ENCODE data around the gene CACNA1A. TPM values are rescaled to one million over a fixed set of nuclear protein-coding genes. Genes with fewer than 3 reads are reported as not detected.
"Not testable (repeated sequence)": the region's sequence is repeated elsewhere in the genome, so short reads cannot be mapped to it uniquely, and the experiment has no call there.

CACNA1A gene
- polyA plus RNA-seq, 4 donors = 1.4 to 5.3 (median 2.4) TPM

- DNase-seq (ENCODE audit: low read depth in 4 of 4, low spot score in 3 of 4) = no peak
Measured at GRCh38 chr19:13284929-13285928, 221.1 kb downstream of the CACNA1A start.

- no peak for DNase-seq (ENCODE audit: low read depth in 4 of 4, low spot score in 3 of 4)
Measured at GRCh38 chr19:13283871-13284270, 222.4 kb downstream of the CACNA1A start.

- no peak for DNase-seq (ENCODE audit: low read depth in 4 of 4, low spot score in 3 of 4)
Measured at GRCh38 chr19:13282486-13283065, 223.7 kb downstream of the CACNA1A start.

GRCh38 chr19:13281567-13282291, 224.6 kb downstream of the CACNA1A start:
- no peak for DNase-seq (ENCODE audit: low read depth in 4 of 4, low spot score in 3 of 4)

GRCh38 chr19:13277104-13277809, 229.0 kb downstream of the CACNA1A start:
- DNase-seq (ENCODE audit: low read depth in 4 of 4, low spot score in 3 of 4) = peak; percentile 31 to 61 (median 56)

- no peak for DNase-seq (ENCODE audit: low read depth in 4 of 4, low spot score in 3 of 4)
Measured at GRCh38 chr19:13275016-13275722, 231.1 kb downstream of the CACNA1A start.

- DNase-seq (ENCODE audit: low read depth in 4 of 4, low spot score in 3 of 4) = no peak
Measured at GRCh38 chr19:13270514-13271105, 235.7 kb downstream of the CACNA1A start.

GRCh38 chr19:13269348-13269747, 236.9 kb downstream of the CACNA1A start:
- DNase-seq (ENCODE audit: low read depth in 4 of 4, low spot score in 3 of 4) = no peak

GRCh38 chr19:13267889-13268288, 238.4 kb downstream of the CACNA1A start:
- no peak for DNase-seq (ENCODE audit: low read depth in 4 of 4, low spot score in 3 of 4)

GRCh38 chr19:13267131-13267530, 239.1 kb downstream of the CACNA1A start:
- no peak for DNase-seq (ENCODE audit: low read depth in 4 of 4, low spot score in 3 of 4)

GRCh38 chr19:13262450-13262849, 243.8 kb downstream of the CACNA1A start:
- DNase-seq (ENCODE audit: low read depth in 4 of 4, low spot score in 3 of 4) = peak in 2 of 4 donors; percentile 21 to 26

GRCh38 chr19:13260883-13261653, 245.2 kb downstream of the CACNA1A start:
- DNase-seq (ENCODE audit: low read depth in 4 of 4, low spot score in 3 of 4) = no peak

GRCh38 chr19:13256918-13257317, 249.4 kb downstream of the CACNA1A start:
- no peak for DNase-seq (ENCODE audit: low read depth in 4 of 4, low spot score in 3 of 4)

- not testable (repeated sequence) for DNase-seq (ENCODE audit: low read depth in 4 of 4, low spot score in 3 of 4)
Measured at GRCh38 chr19:13256398-13256797, 249.9 kb downstream of the CACNA1A start.

GRCh38 chr19:13255719-13256059, 250.6 kb downstream of the CACNA1A start:
- DNase-seq (ENCODE audit: low read depth in 4 of 4, low spot score in 3 of 4) = no peak

- no peak for DNase-seq (ENCODE audit: low read depth in 4 of 4, low spot score in 3 of 4)
Measured at GRCh38 chr19:13255041-13255718, 251.1 kb downstream of the CACNA1A start.

- DNase-seq (ENCODE audit: low read depth in 4 of 4, low spot score in 3 of 4) = no peak
Measured at GRCh38 chr19:13252569-13253335, 253.5 kb downstream of the CACNA1A start.

- no peak for DNase-seq (ENCODE audit: low read depth in 4 of 4, low spot score in 3 of 4)
Measured at GRCh38 chr19:13244920-13245319, 261.4 kb downstream of the CACNA1A start.

All from left renal pelvis (tissue), 4 donors.